H7 (cell line): ENCODE measurements around the gene WWOX. TPM values are rescaled to one million over a fixed set of nuclear protein-coding genes. Genes with fewer than 3 reads are reported as not detected.

Source experiments
- DNase-seq: peaks from one replicate; pipeline ENCODE4 v3.0.0; 2012
- H3K27me3 ChIP-seq: 2 replicates; pipeline ENCODE4 v1.6.0; 2011; ENCODE audit warnings: mild to moderate bottlenecking, low read length; ENCODE audit not compliant: control insufficient read depth, insufficient read depth
- H3K36me3 ChIP-seq: replicated peaks from 2 replicates; pipeline ENCODE4 v1.5.1; 2011; ENCODE audit warnings: low read length; ENCODE audit not compliant: control insufficient read depth, insufficient read depth
- H3K4me3 ChIP-seq: 2 replicates; pipeline ENCODE4 v1.5.1; 2011; ENCODE audit warnings: low read depth, mild to moderate bottlenecking, control low read depth, low read length, moderate library complexity; ENCODE audit not compliant: insufficient read depth
- total RNA-seq: library from RNA; depleted of rRNA; stranded (reverse); fragments of >200 nt; shearing (Covaris generic); gene quantifications from 2 replicates; pipeline ENCODE4 v1.2.3, GENCODE V29; 2014

Gene WWOX
- total RNA-seq, 1 experiment from 2014 or later: 29.2 TPM

- H3K4me3 ChIP-seq: no peak overlapping the region
- no peaks in the 10 kb centered on the region for H3K27me3 ChIP-seq
- H3K36me3 ChIP-seq: no peaks in the 10 kb centered on the region
- DNase-seq: no peak
Measured at GRCh38 chr16:79177018-79177417, 1077.6 kb downstream of the WWOX start.

GRCh38 chr16:79181419-79181818, 1082.0 kb downstream of the WWOX start:
- Histone ChIP-seq H3K36me3 (no peaks in the 10 kb centered on the region), H3K4me3 (no peak overlapping the region), H3K27me3 (no peaks in the 10 kb centered on the region)
- no peak for DNase-seq

DNA sequence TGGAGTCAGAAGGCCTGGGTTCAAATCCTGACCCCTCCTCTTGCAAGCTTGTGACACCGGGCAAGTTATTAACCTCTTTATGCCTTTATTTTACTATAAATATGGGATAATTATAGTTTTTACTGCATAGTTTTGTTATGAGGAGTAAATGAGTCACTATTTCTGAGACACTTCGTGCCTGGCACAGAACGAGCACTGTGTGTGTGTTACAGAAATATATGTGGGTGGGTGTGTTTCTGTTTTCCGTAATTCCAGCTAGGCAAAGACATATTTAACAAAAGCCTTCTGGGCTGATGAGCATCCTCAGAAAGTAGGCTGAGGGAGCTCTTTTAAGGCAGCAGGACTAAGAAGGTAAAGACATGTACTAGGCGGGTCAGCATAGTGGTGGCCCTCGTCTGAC, 1083.2 kb downstream of the WWOX start:
- no peak for DNase-seq
- H3K27me3 ChIP-seq: no peaks in the 10 kb centered on the region
- H3K4me3 ChIP-seq: no peak overlapping the region
- H3K36me3 ChIP-seq: no peaks in the 10 kb centered on the region

DNA sequence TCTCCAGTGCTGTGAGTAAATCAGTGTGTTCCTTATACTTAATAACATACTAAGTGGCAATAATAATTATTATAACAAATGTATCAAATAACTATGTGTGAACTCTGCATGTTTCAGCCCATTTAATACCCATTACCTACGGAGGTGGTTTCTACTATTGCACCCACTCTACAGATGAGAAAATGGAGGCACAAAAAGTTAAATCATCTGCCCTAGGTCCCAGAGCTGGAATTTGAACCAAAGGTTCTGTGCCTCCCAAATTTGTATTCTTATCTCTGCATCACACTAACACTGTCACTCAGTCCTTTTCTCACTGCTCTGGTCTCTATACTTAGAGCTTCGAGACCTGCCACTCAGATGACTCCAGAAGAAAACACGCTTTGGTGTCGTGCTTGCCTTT, 1084.1 kb downstream of the WWOX start:
- DNase-seq: no peak
- H3K36me3 ChIP-seq: no peaks in the 10 kb centered on the region

GRCh38 chr16:79184464-79185030, 1085.1 kb downstream of the WWOX start:
- H3K4me3 ChIP-seq: no peak overlapping the region
- no peaks in the 10 kb centered on the region for H3K27me3 ChIP-seq
- no peak for DNase-seq
- H3K36me3 ChIP-seq: no peaks in the 10 kb centered on the region

More for the DNA sequence above, 1084.1 kb downstream of the WWOX start:
- Histone ChIP-seq H3K27me3 (no peaks in the 10 kb centered on the region), H3K4me3 (no peak overlapping the region)

- no peak overlapping the region for H3K4me3 ChIP-seq
- H3K36me3 ChIP-seq: no peaks in the 10 kb centered on the region
- no peaks in the 10 kb centered on the region for H3K27me3 ChIP-seq
- no peak for DNase-seq
Measured at GRCh38 chr16:79185711-79186110, 1086.3 kb downstream of the WWOX start.

- DNase-seq: no peak
- H3K4me3 ChIP-seq: no peak overlapping the region
- no peaks in the 10 kb centered on the region for H3K27me3 ChIP-seq
- no peaks in the 10 kb centered on the region for H3K36me3 ChIP-seq
Measured at GRCh38 chr16:79186196-79186595, 1086.7 kb downstream of the WWOX start.

DNA sequence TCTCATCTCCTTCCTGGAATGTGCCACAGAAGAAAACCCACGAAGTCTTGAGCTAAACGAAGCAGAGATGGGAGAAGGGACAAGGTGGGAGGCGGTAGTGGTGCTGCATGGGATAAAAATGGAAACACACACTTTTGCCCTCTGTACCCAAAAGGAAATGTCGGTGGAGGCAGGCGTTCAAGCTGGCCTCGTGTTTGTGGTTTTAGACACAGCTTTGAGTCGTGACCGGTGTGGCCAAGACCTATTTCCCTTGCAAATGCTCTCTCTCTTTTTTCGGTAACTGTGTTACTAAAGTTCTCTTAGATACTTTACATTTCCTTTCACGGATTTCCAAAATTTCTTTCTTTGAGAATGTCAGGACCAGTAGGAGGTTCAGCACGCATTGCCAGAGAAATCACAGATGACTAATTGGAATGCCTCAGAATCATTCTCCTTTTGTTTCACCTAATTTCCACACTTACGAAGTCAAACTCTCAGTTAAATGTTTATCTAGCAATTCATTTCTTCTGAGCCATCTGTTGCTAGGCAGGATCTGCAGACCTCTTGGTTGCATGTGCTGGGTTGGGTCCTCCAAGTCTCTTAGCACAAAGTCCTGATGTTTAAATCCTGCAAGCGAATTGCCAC, 1088.8 kb downstream of the WWOX start:
- Histone ChIP-seq H3K4me3 (no peak overlapping the region), H3K36me3 (no peaks in the 10 kb centered on the region), H3K27me3 (no peaks in the 10 kb centered on the region)
- peak; percentile 14 for DNase-seq

DNA sequence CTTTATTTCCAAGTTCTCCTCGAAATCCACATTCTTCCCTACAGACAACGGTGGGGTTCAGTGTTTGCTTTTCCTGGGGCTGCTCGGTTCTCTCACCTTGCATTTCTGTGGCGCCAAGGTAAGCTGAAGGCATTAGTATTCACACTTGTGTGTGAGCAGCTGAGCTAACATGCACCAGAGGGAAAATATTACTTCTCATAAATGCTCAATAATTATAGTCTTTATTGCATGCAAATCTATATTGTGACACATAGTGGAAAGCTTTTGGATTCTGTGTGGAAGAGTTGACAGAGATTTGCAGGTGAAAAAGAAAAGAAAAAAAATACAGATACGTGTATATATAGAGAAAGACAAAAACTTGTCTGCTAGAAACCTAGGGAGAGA, 1089.3 kb downstream of the WWOX start:
- DNase-seq: no peak
- Histone ChIP-seq H3K36me3 (no peaks in the 10 kb centered on the region), H3K27me3 (no peaks in the 10 kb centered on the region), H3K4me3 (no peak overlapping the region)

GRCh38 chr16:79190542-79190941, 1091.1 kb downstream of the WWOX start:
- DNase-seq: no peak
- Histone ChIP-seq H3K36me3 (no peaks in the 10 kb centered on the region), H3K4me3 (no peak overlapping the region), H3K27me3 (no peaks in the 10 kb centered on the region)

GRCh38 chr16:79191933-79192332, 1092.5 kb downstream of the WWOX start:
- no peak for DNase-seq
- H3K36me3 ChIP-seq: no peaks in the 10 kb centered on the region

DNA sequence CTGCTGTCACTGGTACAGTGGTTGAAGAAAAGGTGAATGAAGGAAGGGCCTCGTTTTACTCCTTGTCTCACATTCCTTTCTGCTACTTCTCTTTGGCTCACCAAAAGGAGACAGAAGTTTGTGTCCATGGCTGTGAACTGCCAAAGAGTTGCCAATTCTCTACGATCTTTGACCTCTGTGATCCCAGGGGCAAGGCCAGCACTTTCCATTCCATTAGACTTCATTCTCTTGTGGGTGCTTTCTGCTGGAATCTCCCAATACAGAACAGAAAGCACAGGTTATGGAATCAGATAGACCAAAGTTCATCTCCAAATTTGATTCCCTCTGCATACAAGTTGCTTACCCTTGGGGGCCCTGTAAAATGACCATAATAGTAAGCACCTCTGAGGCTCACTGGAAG, 1093.5 kb downstream of the WWOX start:
- DNase-seq: no peak
- Histone ChIP-seq H3K36me3 (no peaks in the 10 kb centered on the region), H3K27me3 (no peaks in the 10 kb centered on the region), H3K4me3 (no peak overlapping the region)

More at GRCh38 chr16:79191933-79192332, 1092.5 kb downstream of the WWOX start:
- no peak overlapping the region for H3K4me3 ChIP-seq
- H3K27me3 ChIP-seq: no peaks in the 10 kb centered on the region

DNA sequence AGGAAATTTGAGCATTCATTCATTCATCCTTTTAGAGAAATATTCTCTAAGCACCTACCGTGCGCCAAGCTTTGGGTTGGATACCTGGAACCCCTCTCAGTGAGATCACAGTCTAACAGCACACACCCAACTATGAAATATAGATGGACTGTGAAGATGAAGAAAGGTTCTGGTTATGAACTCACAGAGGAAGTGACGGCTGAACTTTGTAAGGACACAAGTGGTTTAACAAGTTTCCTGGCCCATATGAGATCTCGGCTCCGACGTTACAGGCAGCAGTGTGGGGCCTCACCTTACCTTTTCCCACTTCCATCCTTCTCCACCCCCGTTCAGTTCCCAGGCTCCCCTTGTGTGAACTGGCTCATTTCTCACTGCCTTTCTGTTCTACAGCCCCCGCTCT, 1094.8 kb downstream of the WWOX start:
- Histone ChIP-seq H3K27me3 (no peaks in the 10 kb centered on the region), H3K36me3 (no peaks in the 10 kb centered on the region), H3K4me3 (no peak overlapping the region)
- no peak for DNase-seq

DNA sequence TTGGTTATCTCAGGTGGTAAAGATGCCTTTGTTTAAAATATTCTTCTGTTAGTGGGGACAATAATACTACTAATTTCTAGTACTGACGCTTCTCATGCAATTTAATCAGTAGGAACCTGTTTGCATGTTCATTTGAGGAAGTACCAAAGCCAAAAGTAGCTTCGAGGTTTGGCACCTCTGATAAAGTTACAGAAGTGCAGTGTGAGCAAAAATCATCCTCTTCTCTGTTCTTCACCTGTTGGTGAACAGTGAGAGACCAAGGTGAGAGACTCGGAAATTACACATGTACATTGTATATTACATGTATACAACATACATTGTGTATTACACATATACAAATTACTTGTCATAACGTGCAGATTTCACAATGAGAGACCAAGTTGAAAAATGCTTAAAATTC, 1096.5 kb downstream of the WWOX start:
- no peak for DNase-seq
- Histone ChIP-seq H3K27me3 (no peaks in the 10 kb centered on the region), H3K4me3 (no peak overlapping the region), H3K36me3 (no peaks in the 10 kb centered on the region)

DNA sequence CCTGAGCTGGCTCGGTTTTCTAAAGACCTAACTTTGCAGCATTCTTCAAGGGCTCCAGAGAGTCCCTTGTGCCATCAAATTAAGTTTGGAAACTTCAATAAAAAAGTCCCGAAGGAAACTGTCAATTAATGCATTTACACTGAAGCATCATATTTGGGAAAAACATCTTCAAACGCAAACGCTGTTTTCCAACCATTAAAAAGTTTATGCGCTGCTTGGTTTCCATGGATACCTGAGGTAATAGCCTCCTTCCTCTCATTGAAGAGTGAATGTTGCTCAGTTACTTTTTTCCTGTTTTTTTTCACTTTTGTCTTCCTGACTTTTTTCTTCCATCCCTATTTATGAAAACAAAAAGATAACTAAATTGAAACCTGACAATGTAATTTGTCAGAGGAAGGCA, 1102.0 kb downstream of the WWOX start:
- H3K4me3 ChIP-seq: no peak overlapping the region
- H3K36me3 ChIP-seq: no peaks in the 10 kb centered on the region
- no peaks in the 10 kb centered on the region for H3K27me3 ChIP-seq
- no peak for DNase-seq

DNA sequence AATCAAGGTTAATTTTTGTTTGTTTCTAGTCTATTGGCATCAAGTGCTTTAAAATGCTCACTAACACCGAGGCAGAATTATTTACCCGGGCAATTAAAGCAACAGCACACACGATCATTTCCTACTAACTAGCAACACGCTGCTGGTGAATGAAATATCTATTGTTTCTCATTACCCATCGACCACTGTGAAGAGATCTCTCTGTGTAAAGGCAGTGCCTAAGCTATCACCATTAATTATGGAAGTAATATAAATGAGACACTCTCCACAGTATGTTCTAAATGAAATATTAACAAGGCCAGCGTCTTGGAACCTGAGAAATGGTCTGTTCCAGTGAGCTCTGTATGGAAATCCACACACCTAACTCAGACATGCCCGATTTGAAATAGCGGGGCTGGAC, 1103.5 kb downstream of the WWOX start:
- DNase-seq: no peak
- Histone ChIP-seq H3K36me3 (no peaks in the 10 kb centered on the region), H3K4me3 (no peak overlapping the region)

More for the DNA sequence above, 1103.5 kb downstream of the WWOX start:
- no peaks in the 10 kb centered on the region for H3K27me3 ChIP-seq
